Measurements from ENCODE around the gene SCGN.

GRCh38 chr6:25682324-25682723 lies 30.3 kb downstream of the SCGN start:
- TF ChIP-seq, protein P1, sequence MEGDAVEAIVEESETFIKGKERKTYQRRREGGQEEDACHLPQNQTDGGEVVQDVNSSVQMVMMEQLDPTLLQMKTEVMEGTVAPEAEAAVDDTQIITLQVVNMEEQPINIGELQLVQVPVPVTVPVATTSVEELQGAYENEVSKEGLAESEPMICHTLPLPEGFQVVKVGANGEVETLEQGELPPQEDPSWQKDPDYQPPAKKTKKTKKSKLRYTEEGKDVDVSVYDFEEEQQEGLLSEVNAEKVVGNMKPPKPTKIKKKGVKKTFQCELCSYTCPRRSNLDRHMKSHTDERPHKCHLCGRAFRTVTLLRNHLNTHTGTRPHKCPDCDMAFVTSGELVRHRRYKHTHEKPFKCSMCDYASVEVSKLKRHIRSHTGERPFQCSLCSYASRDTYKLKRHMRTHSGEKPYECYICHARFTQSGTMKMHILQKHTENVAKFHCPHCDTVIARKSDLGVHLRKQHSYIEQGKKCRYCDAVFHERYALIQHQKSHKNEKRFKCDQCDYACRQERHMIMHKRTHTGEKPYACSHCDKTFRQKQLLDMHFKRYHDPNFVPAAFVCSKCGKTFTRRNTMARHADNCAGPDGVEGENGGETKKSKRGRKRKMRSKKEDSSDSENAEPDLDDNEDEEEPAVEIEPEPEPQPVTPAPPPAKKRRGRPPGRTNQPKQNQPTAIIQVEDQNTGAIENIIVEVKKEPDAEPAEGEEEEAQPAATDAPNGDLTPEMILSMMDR (IDR thresholded peaks at IDR 0.05) = no peak
- TF ChIP-seq ZMAT4 (CRISPR knock-in tag; IDR thresholded peaks at IDR 0.05) = no peak
- TF ChIP-seq, protein P2, sequence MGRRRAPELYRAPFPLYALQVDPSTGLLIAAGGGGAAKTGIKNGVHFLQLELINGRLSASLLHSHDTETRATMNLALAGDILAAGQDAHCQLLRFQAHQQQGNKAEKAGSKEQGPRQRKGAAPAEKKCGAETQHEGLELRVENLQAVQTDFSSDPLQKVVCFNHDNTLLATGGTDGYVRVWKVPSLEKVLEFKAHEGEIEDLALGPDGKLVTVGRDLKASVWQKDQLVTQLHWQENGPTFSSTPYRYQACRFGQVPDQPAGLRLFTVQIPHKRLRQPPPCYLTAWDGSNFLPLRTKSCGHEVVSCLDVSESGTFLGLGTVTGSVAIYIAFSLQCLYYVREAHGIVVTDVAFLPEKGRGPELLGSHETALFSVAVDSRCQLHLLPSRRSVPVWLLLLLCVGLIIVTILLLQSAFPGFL (CRISPR knock-in tag; IDR thresholded peaks at IDR 0.05; ENCODE audit: borderline replicate concordance) = no peak
- TF ChIP-seq USF2 (CRISPR knock-in tag; IDR thresholded peaks at IDR 0.05) = no peak
- TF ChIP-seq, protein P3, sequence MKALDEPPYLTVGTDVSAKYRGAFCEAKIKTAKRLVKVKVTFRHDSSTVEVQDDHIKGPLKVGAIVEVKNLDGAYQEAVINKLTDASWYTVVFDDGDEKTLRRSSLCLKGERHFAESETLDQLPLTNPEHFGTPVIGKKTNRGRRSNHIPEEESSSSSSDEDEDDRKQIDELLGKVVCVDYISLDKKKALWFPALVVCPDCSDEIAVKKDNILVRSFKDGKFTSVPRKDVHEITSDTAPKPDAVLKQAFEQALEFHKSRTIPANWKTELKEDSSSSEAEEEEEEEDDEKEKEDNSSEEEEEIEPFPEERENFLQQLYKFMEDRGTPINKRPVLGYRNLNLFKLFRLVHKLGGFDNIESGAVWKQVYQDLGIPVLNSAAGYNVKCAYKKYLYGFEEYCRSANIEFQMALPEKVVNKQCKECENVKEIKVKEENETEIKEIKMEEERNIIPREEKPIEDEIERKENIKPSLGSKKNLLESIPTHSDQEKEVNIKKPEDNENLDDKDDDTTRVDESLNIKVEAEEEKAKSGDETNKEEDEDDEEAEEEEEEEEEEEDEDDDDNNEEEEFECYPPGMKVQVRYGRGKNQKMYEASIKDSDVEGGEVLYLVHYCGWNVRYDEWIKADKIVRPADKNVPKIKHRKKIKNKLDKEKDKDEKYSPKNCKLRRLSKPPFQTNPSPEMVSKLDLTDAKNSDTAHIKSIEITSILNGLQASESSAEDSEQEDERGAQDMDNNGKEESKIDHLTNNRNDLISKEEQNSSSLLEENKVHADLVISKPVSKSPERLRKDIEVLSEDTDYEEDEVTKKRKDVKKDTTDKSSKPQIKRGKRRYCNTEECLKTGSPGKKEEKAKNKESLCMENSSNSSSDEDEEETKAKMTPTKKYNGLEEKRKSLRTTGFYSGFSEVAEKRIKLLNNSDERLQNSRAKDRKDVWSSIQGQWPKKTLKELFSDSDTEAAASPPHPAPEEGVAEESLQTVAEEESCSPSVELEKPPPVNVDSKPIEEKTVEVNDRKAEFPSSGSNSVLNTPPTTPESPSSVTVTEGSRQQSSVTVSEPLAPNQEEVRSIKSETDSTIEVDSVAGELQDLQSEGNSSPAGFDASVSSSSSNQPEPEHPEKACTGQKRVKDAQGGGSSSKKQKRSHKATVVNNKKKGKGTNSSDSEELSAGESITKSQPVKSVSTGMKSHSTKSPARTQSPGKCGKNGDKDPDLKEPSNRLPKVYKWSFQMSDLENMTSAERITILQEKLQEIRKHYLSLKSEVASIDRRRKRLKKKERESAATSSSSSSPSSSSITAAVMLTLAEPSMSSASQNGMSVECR (CRISPR knock-in tag; IDR thresholded peaks at IDR 0.05; ENCODE audit: borderline replicate concordance) = no peak
- TF ChIP-seq, protein P4, sequence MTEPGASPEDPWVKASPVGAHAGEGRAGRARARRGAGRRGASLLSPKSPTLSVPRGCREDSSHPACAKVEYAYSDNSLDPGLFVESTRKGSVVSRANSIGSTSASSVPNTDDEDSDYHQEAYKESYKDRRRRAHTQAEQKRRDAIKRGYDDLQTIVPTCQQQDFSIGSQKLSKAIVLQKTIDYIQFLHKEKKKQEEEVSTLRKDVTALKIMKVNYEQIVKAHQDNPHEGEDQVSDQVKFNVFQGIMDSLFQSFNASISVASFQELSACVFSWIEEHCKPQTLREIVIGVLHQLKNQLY (CRISPR knock-in tag; IDR thresholded peaks at IDR 0.05) = no peak
- TF ChIP-seq ZNF281 (CRISPR knock-in tag; IDR thresholded peaks at IDR 0.05) = no peak
